ENCODE measurements around the gene MBD2.

- TF ChIP-seq CTCF (conservative IDR thresholded peaks at IDR 0.05 in 1 of 2, IDR thresholded peaks at IDR 0.05 in 1 of 2; ENCODE audit: low read depth in 1 of 2, low read length in 2 of 2) (no peak), EZH2 (IDR thresholded peaks at IDR 0.05; ENCODE audit: low read length, missing control alignments) (no peak)
Observed at GRCh38 chr18:54233228-54233625, 8.8 kb upstream of the MBD2 start.

Measured in fibroblast of lung (primary cell).